Kidney (tissue), 14 donors: Measurements from ENCODE around the gene TESMIN. TPM values are rescaled to one million over a fixed set of nuclear protein-coding genes. Genes with fewer than 3 reads are reported as not detected.

Experiments
- DNase-seq, 5 donors: peaks; one replicate each; pipeline ENCODE4 v3.0.0-alpha.2; 2013 to 2020
- FAIRE-seq: peaks from 2 replicates; lab custom pipeline; 2012; peaks lifted over from hg19 to GRCh38; lab: Jason Lieb, UNC
- H3K27ac ChIP-seq, 2 donors: one replicate each; pipeline ENCODE4 v1.7.0; 2013; ENCODE audit warnings: low read depth in 2 of 2, low read length in 2 of 2, inconsistent platforms in 1 of 2
- H3K27me3 ChIP-seq: one replicate; pipeline ENCODE4 v1.7.1; 2013; ENCODE audit warnings: low read length, inconsistent platforms; ENCODE audit not compliant: control insufficient read depth, insufficient read depth
- H3K36me3 ChIP-seq, 3 donors: one replicate each; pipeline versions ENCODE4 v1.7.0 to v1.7.1; 2013; ENCODE audit warnings: low read length in 3 of 3, control low read depth in 1 of 3, inconsistent platforms in 1 of 3; ENCODE audit not compliant: insufficient read depth in 3 of 3, control insufficient read depth in 2 of 3
- H3K4me1 ChIP-seq, 3 donors: one replicate each; pipeline versions ENCODE4 v1.7.0 to v1.7.1; 2013; ENCODE audit warnings: low read length in 3 of 3, inconsistent platforms in 1 of 3, low read depth in 1 of 3; ENCODE audit not compliant: control insufficient read depth in 2 of 3, insufficient read depth in 2 of 3
- H3K4me3 ChIP-seq, 3 donors: one replicate each; pipeline versions ENCODE4 v1.7.0 to v1.8.1; 2013; ENCODE audit warnings: low read length in 3 of 3, control low read depth in 1 of 3, inconsistent platforms in 1 of 3
- H3K9ac ChIP-seq, 3 donors: one replicate each; pipeline versions ENCODE4 v1.7.0 to v1.7.1; 2013; ENCODE audit warnings: low read length in 3 of 3, control low read depth in 1 of 3, inconsistent platforms in 1 of 3
- H3K9me3 ChIP-seq, 3 donors: one replicate each; pipeline versions ENCODE4 v1.7.0 to v1.7.1; 2013; ENCODE audit warnings: low read length in 3 of 3, control low read depth in 1 of 3, inconsistent platforms in 1 of 3; ENCODE audit not compliant: control insufficient read depth in 2 of 3, insufficient read depth in 1 of 3
- CTCF ChIP-seq: IDR thresholded peaks from 3 replicates; pipeline ENCODE4 v1.5.1; 2012; ENCODE audit warnings: mild to moderate bottlenecking, moderate library complexity, borderline replicate concordance; ENCODE audit not compliant: insufficient read depth; ENCODE audit errors: extremely low read depth
- intact Hi-C: fragments of 100-400 bp; cut with DNase I; formaldehyde crosslinking; loops from one replicate; pipeline ENCODE4 v1.11.1; 2022
- polyA plus RNA-seq: library from polyadenylated mRNA; stranded (reverse); fragments of 350-450 nt; fragmentation: Illumina TruSeq; extraction: RNeasy Lipid Tissue Mini Kit (QIAGEN cat#74804); gene quantifications from one replicate; pipeline ENCODE4 v1.2.3, GENCODE V29; 2014; ENCODE audit warnings: low read depth, low replicate concordance; ENCODE audit not compliant: insufficient read depth
- total RNA-seq: library from RNA; stranded (reverse); fragmentation: NEBNext Ultra II Directional; extraction: Animal tissue kit (Norgen Biotek cat#: 25700); gene quantifications from one replicate; pipeline ENCODE4 v1.2.1, GENCODE V29; 2021
- donor health status: control.
- donor health status: control.
- donor health status: control.
- donor health status: control.
- donor health status: control.
- donor health status: DM: yes; HTN: yes; CAD: no.
- donor health status: Normal renal cell carcinoma (clear cell type).

The TESMIN gene
- total and polyA plus RNA-seq, 2 donors from 2014 or later, result 3.8 to 8.7 TPM

DNA sequence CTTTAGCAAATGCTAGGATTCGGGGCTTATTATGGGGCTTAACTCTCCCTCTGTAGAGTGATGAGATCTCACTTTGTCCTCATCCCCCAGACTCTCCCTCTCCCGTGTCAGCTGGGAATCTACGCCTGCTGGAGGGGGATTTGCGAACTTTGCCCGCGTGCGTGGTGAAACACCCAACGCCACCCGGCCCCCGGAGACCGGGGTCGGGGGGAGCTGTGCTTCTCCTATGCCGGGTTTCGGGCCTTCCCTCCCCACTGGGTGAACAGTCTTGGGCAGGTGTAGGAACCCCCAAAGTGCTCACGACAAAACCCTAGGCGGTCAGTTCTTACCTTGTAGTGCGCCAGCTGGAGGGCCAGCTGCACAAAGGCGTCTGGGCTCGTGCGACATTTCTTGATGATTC is 21.6 kb upstream of the TESMIN start:
- intact Hi-C loops, result no loop called here
- Histone ChIP-seq H3K36me3 (peaks cover 7 to 47% (median 45%) of the 10 kb centered on the region in 3 donors), H3K27ac (no peak overlapping the region), H3K9me3 (no peaks in the 10 kb centered on the region), H3K9ac (no peak overlapping the region), H3K27me3 (no peaks in the 10 kb centered on the region), H3K4me3 (no peak overlapping the region), H3K4me1 (no peaks in the 10 kb centered on the region)
- no peak for FAIRE-seq
- DNase-seq, result no peak
- no peak for TF ChIP-seq CTCF

DNA sequence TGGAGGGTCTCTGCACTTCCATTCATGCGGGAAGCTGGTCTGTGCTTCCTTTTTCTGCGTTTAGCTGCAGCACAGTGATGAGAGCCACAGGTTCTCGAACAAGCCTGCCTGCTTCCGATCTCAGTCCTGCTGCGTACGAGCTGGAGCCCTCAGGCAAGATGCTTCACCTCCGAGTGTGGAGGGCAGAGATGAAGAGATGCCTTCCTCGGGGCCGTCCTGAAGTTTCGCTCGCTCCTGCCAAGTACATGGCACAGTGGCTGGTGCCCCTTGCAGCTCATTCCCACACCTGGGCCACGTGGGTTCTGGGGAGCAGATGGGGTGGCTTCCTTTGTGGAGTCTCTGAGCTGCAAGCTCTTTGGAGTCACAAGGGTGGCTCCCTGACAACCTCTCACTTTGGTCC is 19.5 kb upstream of the TESMIN start:
- no peak overlapping the region for H3K4me3 ChIP-seq
- no peak overlapping the region for H3K9ac ChIP-seq
- DNase-seq (no peak), FAIRE-seq (no peak)
- no peaks in the 10 kb centered on the region for H3K9me3 ChIP-seq
- intact Hi-C loops, result no loop called here
- no peaks in the 10 kb centered on the region for H3K27me3 ChIP-seq
- no peak overlapping the region for H3K27ac ChIP-seq
- H3K4me1 ChIP-seq, result no peaks in the 10 kb centered on the region
- peaks cover 7 to 49% (median 39%) of the 10 kb centered on the region in 3 donors for H3K36me3 ChIP-seq
- no peak for TF ChIP-seq CTCF

GRCh38 chr11:68767672-68768071 is 16.4 kb upstream of the TESMIN start:
- Histone ChIP-seq H3K9me3 (no peaks in the 10 kb centered on the region), H3K27ac (no peak overlapping the region), H3K27me3 (no peaks in the 10 kb centered on the region), H3K4me3 (no peak overlapping the region), H3K9ac (no peak overlapping the region), H3K36me3 (peaks cover 2 to 25% (median 24%) of the 10 kb centered on the region in 3 donors), H3K4me1 (no peaks in the 10 kb centered on the region)
- FAIRE-seq (no peak), DNase-seq (no peak)
- intact Hi-C loops, result no loop called here
- TF ChIP-seq CTCF, result no peak

DNA sequence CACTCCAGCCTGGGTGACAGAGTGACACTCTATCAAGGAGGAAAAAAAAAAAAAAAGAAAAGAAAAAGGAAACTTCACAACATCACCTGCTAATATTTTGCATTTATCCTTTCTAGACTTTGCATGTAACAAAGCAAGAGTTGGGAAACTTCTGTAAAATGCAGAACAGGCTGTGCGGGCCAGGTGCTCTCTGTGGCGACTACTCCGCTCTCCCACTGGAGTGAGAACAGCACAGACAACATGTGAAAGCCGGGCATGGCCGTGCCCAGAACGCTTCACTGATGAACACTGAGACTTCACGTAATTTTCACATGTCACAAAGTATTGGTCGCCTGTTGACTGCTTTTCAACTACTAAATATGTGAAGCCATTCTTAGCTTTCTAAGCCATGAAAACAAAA is 15.5 kb upstream of the TESMIN start:
- TF ChIP-seq CTCF, result no peak
- Histone ChIP-seq H3K9ac (no peak overlapping the region), H3K27ac (no peak overlapping the region), H3K9me3 (no peaks in the 10 kb centered on the region), H3K27me3 (no peaks in the 10 kb centered on the region), H3K4me3 (no peak overlapping the region), H3K4me1 (no peaks in the 10 kb centered on the region), H3K36me3 (peaks cover 2 to 23% (median 22%) of the 10 kb centered on the region in 3 donors)
- DNase-seq (no peak), FAIRE-seq (no peak)
- intact Hi-C loops, result no loop called here
